Mucosa of descending colon (tissue), 3 donors: ENCODE results near the gene PTPRN2. TPM values are rescaled to one million over a fixed set of nuclear protein-coding genes. Genes with fewer than 3 reads are reported as not detected.
"Not testable (repeated sequence)": the region's sequence is repeated elsewhere in the genome, so short reads cannot be mapped to it uniquely, and the experiment has no call there.

Experiments used
- ATAC-seq: fragments of 200-7000 bp; cut with Tn5 transposase; one replicate; pipeline ENCODE4 v1.9.1; 2020; ENCODE audit warnings: mild to moderate bottlenecking, moderate library complexity
- DNase-seq, 3 donors: peaks; one replicate each; pipeline ENCODE4 v3.0.0-alpha.2; 2020
- H3K36me3 ChIP-seq: fragments of 200-600 bp; one replicate; pipeline ENCODE4 v1.8.0; 2021; ENCODE audit warnings: low read depth, mild to moderate bottlenecking
- H3K4me1 ChIP-seq: fragments of 200-600 bp; one replicate; pipeline ENCODE4 v1.8.0; 2021; ENCODE audit warnings: low read depth, mild to moderate bottlenecking
- H3K4me3 ChIP-seq: fragments of 200-600 bp; one replicate; pipeline ENCODE4 v1.8.0; 2021; ENCODE audit warnings: mild to moderate bottlenecking
- H3K9me3 ChIP-seq: fragments of 200-600 bp; one replicate; pipeline ENCODE4 v1.8.0; 2021; ENCODE audit warnings: mild to moderate bottlenecking
- CTCF ChIP-seq: fragments of 200-600 bp; IDR thresholded peaks from one replicate; pipeline ENCODE4 v1.8.0; 2022; ENCODE audit warnings: antibody characterized with exemption, mild to moderate bottlenecking
- intact Hi-C, 2 donors: fragments of 100-400 bp; cut with DNase I in 1 of 2; cut with micrococcal nuclease in 1 of 2; formaldehyde crosslinking; loops; one replicate each; pipeline versions ENCODE4 v1.11.0 to v1.11.1; 2022; cut with DNase I, micrococcal nuclease
- total RNA-seq, 3 donors: library from RNA; stranded (reverse); fragmentation: NEBNext Ultra II Directional in 2 of 3; extraction: Animal tissue kit (Norgen Biotek cat#: 25700) in 2 of 3; gene quantifications; one replicate each; pipeline versions ENCODE4 v1.2.1 to v1.2.4, GENCODE V29; 2021 to 2023
- donor health status: DM: no; HTN: no; CAD: no; lungs with moderate emphysema.
- donor health status: DM: no; HTN: no; CAD: no.
- donor health status: DM: no; HTN: yes; CAD: no.

The PTPRN2 gene
- total RNA-seq, 3 donors from 2014 or later = 12.5 to 28.0 (median 26.2) TPM

GRCh38 chr7:157922576-157922975, 665.0 kb downstream of the PTPRN2 start:
- ATAC-seq (no peak), DNase-seq (no peak)
- Histone ChIP-seq H3K4me3 (no peak overlapping the region), H3K9me3 (no peaks in the 10 kb centered on the region), H3K36me3 (no peaks in the 10 kb centered on the region), H3K4me1 (no peaks in the 10 kb centered on the region)
- TF ChIP-seq CTCF = no peak
- intact Hi-C loops = no loop called here

GRCh38 chr7:157918326-157919080, 669.1 kb downstream of the PTPRN2 start:
- no peaks in the 10 kb centered on the region for H3K4me1 ChIP-seq
- DNase-seq (no peak), ATAC-seq (no peak)
- no peaks in the 10 kb centered on the region for H3K36me3 ChIP-seq
- intact Hi-C loops = no loop called here
- no peak for TF ChIP-seq CTCF
- H3K9me3 ChIP-seq = peaks cover 2% of the 10 kb centered on the region
- no peak overlapping the region for H3K4me3 ChIP-seq

- Histone ChIP-seq H3K4me1 (no peaks in the 10 kb centered on the region), H3K36me3 (no peaks in the 10 kb centered on the region), H3K4me3 (no peak overlapping the region), H3K9me3 (peaks cover 2% of the 10 kb centered on the region)
- no peak for ATAC-seq
- DNase-seq = no peak
- intact Hi-C loops = no loop called here
- TF ChIP-seq CTCF = no peak
These were observed 670.5 kb downstream of the PTPRN2 start for GRCh38 chr7:157916946-157917640.

- Histone ChIP-seq H3K9me3 (peaks cover 2% of the 10 kb centered on the region), H3K4me3 (no peak overlapping the region), H3K36me3 (no peaks in the 10 kb centered on the region), H3K4me1 (no peaks in the 10 kb centered on the region)
- DNase-seq = no peak
- no peak for ATAC-seq
- no peak for TF ChIP-seq CTCF
- intact Hi-C loops = no loop called here
These were observed 677.2 kb downstream of the PTPRN2 start for GRCh38 chr7:157910446-157910845.

- DNase-seq, H3K4me1 ChIP-seq, H3K9me3 ChIP-seq, ATAC-seq, H3K36me3 ChIP-seq, H3K4me3 ChIP-seq, intact Hi-C loops: not testable (repeated sequence)
These were observed 677.6 kb downstream of the PTPRN2 start for GRCh38 chr7:157910045-157910444.

GRCh38 chr7:157909370-157909769, 678.3 kb downstream of the PTPRN2 start:
- TF ChIP-seq CTCF = no peak
- intact Hi-C loops = no loop called here
- Histone ChIP-seq H3K4me3 (no peak overlapping the region), H3K9me3 (peaks cover under 1% of the 10 kb centered on the region), H3K36me3 (no peaks in the 10 kb centered on the region), H3K4me1 (no peaks in the 10 kb centered on the region)
- DNase-seq (no peak), ATAC-seq (no peak)
